GM18511 (cell line): Measurements from ENCODE around the gene PSD2.

Source experiments
- ATAC-seq: cut with Tn5 transposase; IDR thresholded peaks from one replicate; pipeline ENCODE4 v1.9.1; 2021; ENCODE audit warnings: mild to moderate bottlenecking, moderate library complexity; ENCODE audit not compliant: unreplicated experiment

Gene PSD2

GRCh38 chr5:139835656-139836055 lies 40.0 kb downstream of the PSD2 start:
- no peak for ATAC-seq

DNA sequence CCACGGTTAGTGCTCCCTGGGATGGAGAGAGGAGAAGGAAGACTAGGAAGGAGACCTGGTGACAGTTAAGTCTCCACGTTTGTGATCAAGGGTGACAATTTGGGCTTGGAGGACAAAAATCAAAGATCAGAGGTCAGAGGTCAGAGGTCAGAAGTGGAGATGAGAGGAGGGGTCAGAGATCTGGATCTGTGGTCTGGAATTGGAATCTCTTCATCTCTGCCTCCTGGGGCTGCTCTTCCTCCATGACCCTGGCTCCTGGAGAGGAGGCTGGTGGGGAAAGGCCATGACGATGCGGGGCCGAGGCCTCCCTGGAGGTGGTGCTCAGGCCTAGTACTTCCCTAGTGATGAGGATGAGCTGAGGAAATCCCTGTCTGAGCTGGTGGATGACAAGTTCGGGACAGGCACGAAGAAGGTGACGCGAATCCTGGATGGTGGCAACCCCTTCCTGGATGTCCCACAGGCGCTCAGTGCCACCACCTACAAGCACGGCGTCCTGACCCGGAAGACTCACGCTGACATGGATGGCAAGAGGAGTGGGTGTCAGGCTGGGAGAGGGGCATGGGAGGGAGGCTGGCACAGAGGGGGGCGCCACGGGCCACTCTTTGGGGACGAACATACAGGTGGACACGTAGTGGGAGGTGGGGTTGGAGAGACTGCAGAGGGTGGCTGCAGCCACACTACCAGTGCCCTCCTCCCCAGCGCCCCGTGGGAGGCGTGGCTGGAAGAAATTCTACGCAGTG lies 41.0 kb downstream of the PSD2 start:
- ATAC-seq: no peak

GRCh38 chr5:139837711-139838380 lies 42.2 kb downstream of the PSD2 start:
- ATAC-seq: no peak

DNA sequence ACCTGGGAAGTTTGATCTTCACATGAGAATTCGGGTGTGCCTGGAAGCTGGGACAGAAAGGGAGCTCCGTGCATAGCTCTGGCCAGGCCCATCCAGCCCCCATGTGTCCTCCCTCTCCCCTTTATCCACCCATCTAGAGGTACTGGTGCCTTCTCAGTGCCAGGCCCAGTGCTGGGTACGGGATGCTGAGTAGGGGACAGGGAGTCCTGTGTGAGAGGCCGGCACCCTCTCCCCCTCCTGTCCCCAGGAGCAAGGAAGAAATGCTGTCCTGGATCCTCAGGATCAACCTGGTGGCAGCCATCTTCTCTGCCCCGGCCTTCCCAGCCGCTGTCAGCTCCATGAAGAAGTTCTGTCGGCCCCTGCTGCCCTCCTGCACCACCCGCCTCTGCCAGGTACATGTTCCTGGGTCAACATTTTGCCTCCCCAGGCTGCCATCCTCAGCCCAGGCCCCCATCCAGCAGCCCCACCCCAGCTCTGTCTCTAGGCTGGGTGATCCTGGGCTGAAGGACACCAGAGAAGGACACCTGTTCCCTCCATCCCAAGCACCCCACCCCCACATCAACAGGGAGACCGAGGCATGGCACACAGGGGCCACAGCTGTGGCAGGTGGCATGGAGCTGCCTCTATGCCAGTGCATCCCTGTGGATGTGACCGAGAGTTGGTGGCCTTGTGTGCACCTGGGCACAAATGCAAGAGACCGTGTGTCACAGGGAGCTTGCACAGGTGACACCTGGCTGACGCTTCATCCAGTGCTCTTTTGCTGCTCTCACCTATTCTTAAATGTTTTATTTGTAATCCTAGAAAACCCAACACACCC lies 43.0 kb downstream of the PSD2 start:
- no peak for ATAC-seq

GRCh38 chr5:139839232-139839815 lies 43.7 kb downstream of the PSD2 start:
- ATAC-seq: no peak

- no peak for ATAC-seq
These were observed 44.3 kb downstream of the PSD2 start for GRCh38 chr5:139839918-139840317.

GRCh38 chr5:139841549-139841948 lies 45.9 kb downstream of the PSD2 start:
- ATAC-seq: no peak

GRCh38 chr5:139842321-139842720 lies 46.7 kb downstream of the PSD2 start:
- no peak for ATAC-seq

GRCh38 chr5:139843991-139844390 lies 48.4 kb downstream of the PSD2 start:
- no peak for ATAC-seq

DNA sequence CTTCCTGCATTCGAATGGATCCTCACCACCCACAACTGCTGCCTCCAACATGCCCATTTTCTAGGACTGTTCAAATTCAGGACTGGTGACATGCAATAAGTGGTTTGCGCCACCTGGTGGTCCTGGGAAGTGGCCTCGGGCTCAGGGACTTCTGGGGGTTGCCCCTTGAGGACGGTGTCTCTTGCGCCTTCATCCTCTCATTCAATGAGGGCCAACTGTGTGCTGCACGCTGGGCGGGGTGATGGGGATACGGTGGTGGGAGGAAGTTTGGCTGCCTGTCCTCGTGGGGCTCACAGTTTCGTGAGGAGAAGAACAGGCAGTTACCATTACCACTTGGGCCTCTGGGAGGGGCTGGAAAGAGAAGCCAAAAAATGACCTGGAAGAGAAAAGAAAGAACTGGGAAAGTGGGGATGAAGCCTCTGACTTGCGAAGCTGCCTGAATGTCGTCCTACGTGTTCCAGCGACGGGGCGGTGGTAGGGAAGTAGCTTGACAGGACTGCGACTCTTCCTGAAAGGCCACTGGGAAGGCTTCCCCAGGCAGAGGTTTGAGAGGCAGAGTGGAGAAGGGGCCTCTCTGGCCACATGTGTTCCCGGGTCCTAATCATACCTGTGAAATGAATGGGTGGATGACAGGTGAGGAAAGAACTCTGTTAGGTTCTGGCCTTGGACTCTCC lies 49.0 kb downstream of the PSD2 start:
- no peak for ATAC-seq

GRCh38 chr5:139845846-139846681 lies 50.5 kb downstream of the PSD2 start:
- no peak for ATAC-seq

DNA sequence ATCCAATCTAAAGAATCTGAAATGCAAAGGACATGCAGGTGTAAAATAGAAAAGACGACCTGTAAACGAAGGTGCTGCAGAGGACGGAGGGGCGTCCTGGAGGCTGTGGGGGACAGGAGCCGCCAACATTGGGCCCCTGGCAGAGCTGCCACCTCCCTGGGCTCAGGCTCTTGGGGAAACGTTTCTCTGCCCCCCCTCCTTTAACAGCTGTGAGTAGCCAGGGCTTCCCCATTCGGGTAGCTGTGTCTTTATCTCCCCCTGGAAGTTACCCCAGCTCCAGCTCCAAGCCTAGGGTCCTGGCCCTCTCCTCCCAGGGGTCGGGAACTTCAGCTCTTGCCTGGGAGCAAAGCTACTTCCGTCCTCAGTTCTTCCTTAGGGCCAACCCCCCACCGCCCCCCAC lies 51.5 kb downstream of the PSD2 start:
- no peak for ATAC-seq

DNA sequence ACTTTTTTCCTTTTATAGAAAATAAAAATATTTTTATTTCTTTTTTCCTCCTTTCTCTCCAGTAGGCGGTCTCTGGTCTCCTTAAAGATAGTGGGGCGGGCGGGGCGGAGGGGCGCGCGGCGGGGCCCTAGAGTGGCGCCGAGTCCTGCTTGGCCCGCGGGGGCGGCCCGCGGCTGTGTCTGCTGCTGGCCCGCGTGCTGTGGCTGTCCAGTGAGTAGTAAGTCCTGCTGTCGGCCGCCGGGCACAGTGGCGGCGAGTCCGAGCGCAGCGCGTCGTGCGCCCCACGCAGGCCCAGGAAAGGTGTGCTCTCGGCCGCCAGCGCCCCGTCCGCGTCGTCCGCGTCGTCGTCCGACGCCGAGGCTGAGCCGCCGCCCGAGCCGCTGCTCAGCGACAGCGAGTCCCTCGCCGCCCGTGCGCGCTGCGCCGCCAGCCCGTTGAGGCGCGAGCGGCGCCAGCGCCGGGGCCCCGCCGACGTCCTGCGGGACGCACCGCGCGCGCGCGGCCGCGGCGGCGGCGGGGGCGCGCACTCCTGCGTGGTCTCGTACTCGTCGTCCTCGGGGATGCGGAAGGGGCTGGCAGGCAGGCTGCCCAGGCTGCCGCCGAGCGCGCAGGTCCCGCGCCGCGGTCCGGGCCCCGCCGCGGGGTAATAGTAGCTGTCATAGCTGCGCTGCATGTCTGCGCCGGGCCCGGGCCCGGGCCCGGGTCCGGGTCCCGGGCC lies 52.3 kb downstream of the PSD2 start:
- peak; percentile 72 for ATAC-seq

- peak; percentile 25 for ATAC-seq
These were observed 53.0 kb downstream of the PSD2 start for GRCh38 chr5:139848508-139849100.

DNA sequence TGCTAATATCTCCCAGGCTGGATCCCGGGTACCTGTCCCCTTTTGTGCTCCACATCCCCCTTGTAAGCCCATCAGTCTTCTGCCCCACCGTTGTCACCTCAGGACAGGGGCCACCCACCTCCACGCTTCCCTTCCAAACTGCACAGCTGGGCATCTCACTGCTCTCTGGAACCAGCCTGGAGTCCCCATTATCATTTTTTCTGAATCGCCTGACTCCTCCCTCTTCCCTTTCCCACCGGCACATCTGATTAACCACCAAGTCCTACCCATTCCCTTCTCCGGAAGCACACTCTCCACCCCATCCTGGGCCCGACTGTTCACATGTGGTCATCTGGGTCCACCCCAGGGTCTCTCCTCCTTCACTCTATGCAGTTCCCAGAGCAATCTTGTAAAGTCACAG lies 53.9 kb downstream of the PSD2 start:
- ATAC-seq: no peak

- no peak for ATAC-seq
These were observed 54.3 kb downstream of the PSD2 start for GRCh38 chr5:139849942-139850341.

DNA sequence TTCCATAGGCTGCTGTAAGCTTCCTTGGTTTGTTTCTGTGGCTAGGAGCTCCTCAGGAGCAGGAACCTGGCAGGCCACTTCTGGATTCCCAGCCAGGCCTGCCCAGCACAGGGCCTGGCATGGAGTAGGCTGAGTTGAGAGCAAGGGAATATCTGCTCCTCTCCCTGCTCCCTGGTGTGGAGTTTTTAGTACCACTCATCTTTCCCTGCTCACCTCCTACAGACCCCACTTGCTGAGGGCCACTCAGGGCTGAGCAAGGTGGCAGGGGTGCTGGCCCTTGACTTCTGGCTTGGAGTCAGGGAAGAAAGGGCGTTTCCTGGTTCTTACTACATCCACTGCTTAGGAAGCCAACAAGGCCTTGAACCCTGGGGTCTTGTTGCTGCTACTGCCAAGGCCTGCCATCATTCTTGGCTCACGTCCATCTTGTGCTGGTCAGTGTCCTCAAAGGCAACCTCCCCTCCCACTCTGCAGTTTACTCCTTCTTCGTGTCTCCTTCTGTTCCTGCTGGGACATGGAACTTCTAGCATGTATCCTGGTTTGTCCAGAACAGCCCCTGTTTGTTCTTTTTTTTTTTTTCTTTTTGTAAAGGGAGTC lies 54.9 kb downstream of the PSD2 start:
- no peak for ATAC-seq

DNA sequence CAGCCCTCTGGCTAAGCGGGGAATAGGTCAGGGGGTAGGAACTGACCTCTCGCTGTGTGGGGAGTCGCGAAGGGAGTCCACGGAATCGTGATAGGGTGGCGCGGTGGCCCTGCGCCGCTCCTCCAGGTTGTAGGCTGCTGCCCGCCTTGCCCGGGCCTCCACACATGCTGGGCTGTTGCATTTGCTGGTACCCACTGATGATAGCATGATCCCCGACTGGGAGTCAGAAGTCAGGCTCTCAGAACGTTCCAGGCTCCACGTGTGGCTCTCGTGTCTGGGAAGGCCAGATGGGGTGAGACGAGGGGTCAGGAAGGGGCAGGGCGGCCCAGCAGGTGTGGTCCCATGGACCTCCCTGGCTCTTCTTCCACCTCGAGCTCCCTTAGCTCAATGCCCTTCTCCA lies 56.0 kb downstream of the PSD2 start:
- ATAC-seq: no peak

DNA sequence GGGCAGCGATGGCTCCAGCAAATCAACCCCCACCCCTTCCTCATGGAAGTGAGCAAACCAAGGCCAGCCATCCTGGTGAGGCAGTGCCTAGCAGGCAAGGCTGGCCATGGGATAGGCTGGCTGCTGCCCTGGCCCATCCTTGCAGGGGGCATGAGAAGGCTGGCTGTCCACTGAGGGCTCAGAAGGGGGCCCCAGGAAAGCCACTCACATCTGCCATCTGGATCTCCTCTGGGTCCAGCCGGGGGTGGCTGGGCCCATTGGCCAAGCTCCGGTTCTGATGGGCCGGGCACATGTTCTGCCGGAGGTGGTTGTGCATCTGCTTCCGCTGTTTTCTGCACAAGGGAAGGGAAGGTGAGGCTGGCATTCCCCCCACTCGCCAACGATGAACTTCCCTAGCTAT lies 57.1 kb downstream of the PSD2 start:
- no peak for ATAC-seq
